ENCODE measurements around the gene ADGRG3.

The ADGRG3 gene

GRCh38 chr16:57637965-57638364 lies 30.1 kb upstream of the ADGRG3 start:
- no peak overlapping the region for H3K4me3 ChIP-seq (ENCODE audit: low read depth, low read length)
- TF ChIP-seq CTCF (conservative IDR thresholded peaks at IDR 0.05; ENCODE audit: low read depth, low read length): no peak

GRCh38 chr16:57638381-57638780 lies 29.7 kb upstream of the ADGRG3 start:
- no peak for TF ChIP-seq CTCF (conservative IDR thresholded peaks at IDR 0.05; ENCODE audit: low read depth, low read length)

More at GRCh38 chr16:57637965-57638364, 30.1 kb upstream of the ADGRG3 start:
- no peak for DNase-seq (ENCODE audit: low read depth)

GRCh38 chr16:57639172-57639887 lies 28.8 kb upstream of the ADGRG3 start:
- DNase-seq (ENCODE audit: low read depth): no peak
- TF ChIP-seq CTCF (conservative IDR thresholded peaks at IDR 0.05; ENCODE audit: low read depth, low read length): no peak
- H3K4me3 ChIP-seq (ENCODE audit: low read depth, low read length): no peak overlapping the region

More at GRCh38 chr16:57638381-57638780, 29.7 kb upstream of the ADGRG3 start:
- DNase-seq (ENCODE audit: low read depth): no peak
- no peak overlapping the region for H3K4me3 ChIP-seq (ENCODE audit: low read depth, low read length)

- no peak for DNase-seq (ENCODE audit: low read depth)
- TF ChIP-seq CTCF (conservative IDR thresholded peaks at IDR 0.05; ENCODE audit: low read depth, low read length): no peak
- no peak overlapping the region for H3K4me3 ChIP-seq (ENCODE audit: low read depth, low read length)
Observed at GRCh38 chr16:57640185-57640584, 27.9 kb upstream of the ADGRG3 start.

- no peak for TF ChIP-seq CTCF (conservative IDR thresholded peaks at IDR 0.05; ENCODE audit: low read depth, low read length)
- DNase-seq (ENCODE audit: low read depth): no peak
- H3K4me3 ChIP-seq (ENCODE audit: low read depth, low read length): no peak overlapping the region
Observed at GRCh38 chr16:57640612-57641011, 27.5 kb upstream of the ADGRG3 start.

- TF ChIP-seq CTCF (conservative IDR thresholded peaks at IDR 0.05; ENCODE audit: low read depth, low read length): no peak
- no peak overlapping the region for H3K4me3 ChIP-seq (ENCODE audit: low read depth, low read length)
- DNase-seq (ENCODE audit: low read depth): no peak
Observed at GRCh38 chr16:57642160-57643135, 25.7 kb upstream of the ADGRG3 start.
